CD4-positive, alpha-beta T cell treated with Interleukin-4 for 4 hours (primary cell): ENCODE measurements around the gene GSTP1.
"Not testable (repeated sequence)": the region's sequence is repeated elsewhere in the genome, so short reads cannot be mapped to it uniquely, and the experiment has no call there.

Experiments
- DNase-seq: peaks from one replicate; pipeline ENCODE4 v3.0.0-alpha.2; 2020

The GSTP1 gene

DNA sequence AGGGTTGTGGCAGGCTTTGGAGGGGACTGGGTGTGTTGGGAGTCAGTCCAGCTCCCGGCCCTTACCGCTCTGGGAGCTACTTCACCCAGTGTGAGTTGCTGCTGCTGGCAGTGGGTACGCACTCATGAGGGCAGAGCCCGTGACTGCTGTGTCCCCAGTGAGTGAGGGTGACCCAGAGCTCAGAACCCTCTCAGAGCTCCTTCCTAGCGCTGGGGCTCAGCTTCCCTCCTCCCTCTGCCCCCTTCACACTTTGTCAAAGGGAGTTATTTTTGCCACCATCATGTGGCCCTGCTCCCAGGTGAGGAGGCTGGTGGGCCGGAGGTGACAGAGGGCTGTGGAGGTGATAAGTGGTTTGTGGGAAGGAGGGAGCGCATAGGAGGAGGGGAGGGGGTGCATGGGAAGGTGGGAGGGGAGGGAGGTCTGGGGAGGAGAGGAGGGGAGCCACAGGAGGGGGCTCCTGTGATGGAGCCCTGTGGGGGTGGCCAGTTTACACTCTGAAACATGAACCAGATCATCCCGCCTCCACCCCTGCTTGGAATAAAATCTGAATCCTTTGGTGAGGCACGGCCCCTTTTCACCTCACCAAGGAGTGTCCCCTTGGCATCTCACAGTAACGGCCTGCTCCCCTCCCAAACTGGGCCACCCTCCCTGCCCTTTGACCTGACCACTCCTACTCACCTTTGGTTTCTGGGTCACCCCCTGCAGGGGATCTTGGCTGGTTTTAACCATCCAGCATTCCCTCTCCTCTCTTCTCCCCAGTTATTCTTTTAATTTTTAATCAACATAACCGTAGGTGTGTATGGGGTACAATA is 33.0 kb downstream of the GSTP1 start:
- DNase-seq = no peak

DNA sequence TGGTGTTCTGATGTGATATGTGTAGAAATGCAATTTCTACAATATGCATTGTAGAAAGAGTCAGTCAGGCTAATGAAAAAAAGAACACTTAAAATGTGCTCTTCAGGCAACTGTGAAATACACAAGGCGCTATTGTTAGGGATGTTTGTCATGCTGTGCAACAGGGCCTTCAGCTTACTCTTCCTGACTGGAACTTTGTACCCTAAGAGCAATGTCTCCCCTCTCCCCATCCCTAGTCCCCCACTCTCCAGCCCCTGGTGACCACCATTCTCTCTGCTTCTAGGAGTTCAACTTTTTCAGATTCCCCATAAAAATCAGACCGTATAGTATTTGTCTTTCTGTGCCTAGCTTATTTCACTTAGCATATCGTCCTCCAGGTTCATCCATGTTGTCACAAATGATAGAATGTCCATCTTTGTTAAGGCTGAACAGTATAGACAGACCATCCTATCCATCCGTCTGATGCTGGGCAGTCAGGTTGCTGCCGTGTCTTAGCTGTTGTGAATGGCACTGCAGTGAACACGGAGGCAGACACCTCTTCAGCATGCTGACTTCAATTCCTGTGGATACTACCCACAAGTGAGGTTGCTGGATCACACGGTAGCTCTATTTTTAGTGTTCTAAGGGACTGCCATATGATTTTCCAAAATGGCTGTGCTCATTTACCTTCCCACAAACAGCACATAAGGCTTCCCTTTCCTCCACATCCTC is 33.8 kb downstream of the GSTP1 start:
- no peak for DNase-seq

DNA sequence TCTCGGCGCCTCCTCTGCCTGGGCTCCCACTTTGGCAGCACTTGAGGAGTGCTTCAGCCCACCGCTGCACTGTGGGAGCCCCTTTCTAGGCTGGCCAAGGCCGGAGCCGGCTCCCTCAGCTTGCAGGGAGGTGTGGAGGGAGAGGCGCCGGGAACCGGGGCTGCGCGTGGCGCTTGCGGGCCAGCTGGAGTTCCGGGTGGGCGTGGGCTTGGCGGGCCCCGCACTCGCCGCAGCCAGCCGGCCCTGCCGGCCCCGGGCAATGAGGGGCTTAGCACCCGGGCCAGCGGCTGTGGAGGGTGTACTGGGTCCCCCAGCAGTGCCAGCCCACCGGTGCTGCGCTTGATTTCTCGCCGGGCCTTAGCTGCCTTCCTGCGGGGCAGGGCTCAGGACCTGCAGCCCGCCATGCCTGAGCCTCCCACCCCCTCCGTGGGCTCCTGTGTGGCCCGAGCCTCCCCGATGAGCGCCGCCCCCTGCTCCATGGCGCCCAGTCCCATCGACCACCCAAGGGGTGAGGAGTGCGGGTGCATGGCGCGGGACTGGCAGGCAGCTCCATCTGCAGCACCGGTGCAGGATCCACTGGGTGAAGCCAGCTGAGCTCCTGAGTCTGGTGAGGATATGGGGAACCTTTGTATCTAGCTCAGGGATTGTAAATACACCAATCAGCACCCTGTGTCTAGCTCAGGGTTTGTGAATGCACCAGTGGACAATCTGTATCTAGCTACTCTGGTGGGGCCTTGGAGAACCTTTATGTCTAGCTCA is 35.5 kb downstream of the GSTP1 start:
- not testable (repeated sequence) for DNase-seq

DNA sequence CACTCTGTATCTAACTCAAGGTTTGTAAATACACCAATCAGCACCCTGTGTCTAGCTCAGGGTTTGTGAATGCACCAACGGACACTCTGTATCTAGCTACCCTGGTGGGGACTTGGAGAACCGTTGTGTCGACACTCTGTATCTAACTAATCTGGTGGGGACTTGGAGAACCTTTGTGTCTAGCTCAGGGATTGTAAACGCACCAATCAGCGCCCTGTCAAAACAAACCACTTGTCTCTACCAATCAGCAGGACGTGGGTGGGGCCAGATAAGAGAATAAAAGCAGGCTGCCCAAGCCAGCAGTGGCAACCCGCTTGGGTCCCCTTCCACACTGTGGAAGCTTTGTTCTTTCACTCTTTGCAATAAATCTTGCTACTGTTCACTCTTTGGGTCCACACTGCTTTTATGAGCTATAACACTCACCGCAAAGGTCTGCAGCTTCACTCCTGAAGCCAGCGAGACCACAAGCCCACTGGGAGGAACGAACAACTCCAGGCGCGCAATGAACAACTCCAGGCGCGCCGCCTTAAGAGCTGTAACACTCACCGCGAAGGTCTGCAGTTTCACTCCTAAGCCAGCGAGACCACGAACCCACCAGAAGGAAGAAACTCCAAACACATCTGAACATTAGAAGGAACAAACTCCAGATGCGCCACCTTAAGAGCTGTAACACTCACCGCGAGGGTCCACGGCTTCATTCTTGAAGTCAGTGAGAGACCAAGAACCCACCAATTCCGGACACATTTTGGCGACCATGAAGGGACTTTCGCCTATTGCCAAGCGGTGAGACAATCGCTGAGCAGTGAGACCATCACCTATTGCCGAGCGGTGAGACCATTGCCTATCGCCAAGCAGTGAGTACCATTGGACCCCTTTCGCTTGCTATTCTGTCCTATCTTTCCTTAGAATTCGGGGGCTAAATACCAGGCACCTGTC is 36.3 kb downstream of the GSTP1 start:
- DNase-seq = not testable (repeated sequence)

DNA sequence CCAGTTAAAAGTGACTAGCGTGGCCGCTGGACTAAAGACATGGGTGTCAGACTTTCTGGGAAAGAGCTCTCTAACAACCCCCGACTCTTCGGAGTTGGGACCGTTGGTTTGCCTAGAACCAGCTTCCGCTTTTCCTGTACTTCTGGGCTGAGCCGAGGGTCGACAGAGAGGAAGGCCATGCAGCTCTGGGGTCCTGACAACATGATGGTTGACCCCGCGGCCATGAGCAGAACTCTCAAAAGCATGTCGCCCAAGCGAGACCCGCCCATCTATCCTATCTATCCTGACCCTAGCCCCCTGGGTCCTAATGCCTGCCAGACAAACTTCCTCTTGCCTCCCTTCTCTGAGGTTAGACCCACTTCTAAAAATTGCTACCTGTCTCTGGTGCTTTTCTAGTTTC is 37.0 kb downstream of the GSTP1 start:
- not testable (repeated sequence) for DNase-seq

DNA sequence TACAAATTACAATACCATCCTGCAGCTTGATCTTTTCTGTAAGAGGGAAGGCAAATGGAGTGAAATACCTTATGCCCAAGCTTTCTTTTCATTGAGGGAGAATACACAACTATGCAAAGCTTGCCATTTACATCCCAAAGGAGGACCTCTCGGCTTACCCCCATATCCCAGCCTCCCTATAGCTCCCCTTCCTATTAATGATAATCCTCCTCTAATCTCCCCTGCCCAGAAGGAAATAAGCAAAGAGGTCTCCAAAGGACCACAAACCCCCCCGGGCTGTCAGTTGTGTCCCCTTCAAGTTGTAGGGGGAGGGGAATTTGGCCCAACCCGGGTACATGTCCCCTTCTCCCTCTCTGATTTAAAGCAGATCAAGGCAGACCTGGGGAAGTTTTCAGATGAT is 38.3 kb downstream of the GSTP1 start:
- not testable (repeated sequence) for DNase-seq

DNA sequence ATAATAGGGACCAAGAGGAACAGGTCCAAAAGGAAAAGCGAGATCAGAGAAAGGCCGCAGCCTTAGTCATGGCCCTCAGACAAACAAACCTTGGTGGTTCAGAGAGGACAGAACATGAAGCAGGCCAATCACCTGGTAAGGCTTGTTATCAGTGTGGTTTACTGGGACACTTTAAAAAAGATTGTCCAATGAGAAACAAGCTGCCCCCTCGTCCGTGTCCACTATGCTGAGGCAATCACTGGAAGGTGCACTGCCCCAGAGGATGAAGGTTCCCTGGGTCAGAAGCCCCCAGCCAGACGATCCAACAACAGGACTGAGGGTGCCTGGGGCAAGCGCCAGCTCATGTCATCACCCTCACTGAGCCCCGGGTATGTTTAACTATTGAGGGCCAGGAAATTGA is 39.3 kb downstream of the GSTP1 start:
- not testable (repeated sequence) for DNase-seq

DNA sequence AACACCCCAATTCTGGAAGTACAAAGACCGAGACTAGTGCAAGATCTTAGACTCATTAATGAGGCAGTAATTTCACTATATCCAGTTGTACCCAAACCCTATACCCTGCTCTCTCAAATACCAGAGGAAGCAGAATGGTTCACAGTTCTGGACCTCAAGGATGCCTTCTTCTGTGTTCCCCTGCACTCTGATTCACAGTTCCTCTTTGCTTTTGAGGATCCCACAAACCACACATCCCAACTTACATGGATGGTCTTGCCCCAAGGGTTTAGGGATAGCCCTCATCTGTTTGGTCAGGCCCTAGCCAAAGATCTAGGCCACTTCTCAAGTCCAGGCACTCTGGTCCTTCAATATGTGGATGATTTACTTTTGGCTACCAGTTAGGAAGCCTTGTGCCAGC is 40.2 kb downstream of the GSTP1 start:
- not testable (repeated sequence) for DNase-seq

DNA sequence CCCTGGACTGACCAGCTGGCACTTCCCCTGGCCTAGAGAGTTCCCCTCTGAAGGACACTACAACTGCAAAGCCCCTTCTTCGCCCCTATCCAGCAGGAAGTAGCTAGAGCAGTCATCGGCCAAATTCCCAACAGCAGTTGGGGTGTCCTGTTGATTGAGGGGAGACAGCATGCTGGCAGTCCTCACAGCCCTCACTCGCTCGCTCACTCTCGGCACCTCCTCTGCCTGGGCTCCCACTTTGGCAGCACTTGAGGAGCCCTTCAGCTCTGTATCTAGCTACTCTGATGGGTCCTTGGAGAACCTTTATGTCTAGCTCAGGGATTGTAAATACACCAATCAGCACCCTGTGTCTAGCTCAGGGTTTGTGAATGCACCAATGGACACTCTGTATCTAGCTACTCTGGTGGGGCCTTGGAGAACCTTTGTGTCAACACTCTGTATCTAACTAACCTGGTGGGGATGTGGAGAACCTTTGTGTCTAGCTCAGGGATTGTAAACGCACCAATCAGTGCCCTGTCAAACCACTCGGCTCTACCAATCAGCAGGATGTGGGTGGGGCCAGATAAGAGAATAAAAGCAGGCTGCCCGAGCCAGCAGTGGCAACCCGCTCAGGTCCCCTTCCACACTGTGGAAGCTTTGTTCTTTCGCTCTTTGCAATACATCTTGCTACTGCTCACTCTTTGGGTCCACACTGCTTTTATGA is 42.7 kb downstream of the GSTP1 start:
- DNase-seq = not testable (repeated sequence)

DNA sequence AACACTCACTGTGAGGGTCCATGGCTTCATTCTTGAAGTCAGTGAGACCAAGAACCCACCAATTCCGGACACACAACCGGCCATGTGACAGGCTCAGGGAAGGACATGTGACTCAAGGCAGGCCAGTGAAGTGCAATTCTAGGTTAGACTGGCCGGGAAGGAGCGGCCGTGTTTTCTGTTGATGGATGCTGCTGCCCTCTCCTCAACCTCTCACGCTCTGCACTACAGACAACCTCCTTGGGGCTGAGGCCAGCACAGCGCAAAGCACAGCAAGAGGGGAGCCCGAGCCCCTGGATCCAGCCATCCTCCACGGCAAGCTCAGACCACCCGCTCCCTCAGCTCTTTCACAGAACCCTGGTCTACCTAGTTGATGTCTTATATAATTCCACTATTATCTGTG is 43.4 kb downstream of the GSTP1 start:
- DNase-seq = no peak

DNA sequence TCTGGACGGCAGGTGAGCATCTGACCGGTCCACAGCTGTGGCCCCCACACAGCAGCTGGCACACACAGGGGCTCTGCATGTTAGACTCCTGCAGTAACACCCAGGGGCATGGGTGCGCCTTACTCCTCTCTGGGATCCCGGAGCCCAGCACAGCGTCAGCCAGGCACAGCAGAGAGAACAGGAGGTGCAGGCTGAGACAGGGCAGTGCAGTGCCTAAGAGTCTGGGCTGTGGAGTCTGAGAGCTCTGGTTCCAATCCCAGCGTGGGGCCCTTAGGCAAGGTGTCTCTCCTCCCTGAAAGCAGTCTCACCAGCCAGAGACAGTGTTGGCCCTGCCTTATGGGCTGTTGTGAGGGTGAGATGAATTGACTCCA is 43.8 kb downstream of the GSTP1 start:
- DNase-seq = no peak

DNA sequence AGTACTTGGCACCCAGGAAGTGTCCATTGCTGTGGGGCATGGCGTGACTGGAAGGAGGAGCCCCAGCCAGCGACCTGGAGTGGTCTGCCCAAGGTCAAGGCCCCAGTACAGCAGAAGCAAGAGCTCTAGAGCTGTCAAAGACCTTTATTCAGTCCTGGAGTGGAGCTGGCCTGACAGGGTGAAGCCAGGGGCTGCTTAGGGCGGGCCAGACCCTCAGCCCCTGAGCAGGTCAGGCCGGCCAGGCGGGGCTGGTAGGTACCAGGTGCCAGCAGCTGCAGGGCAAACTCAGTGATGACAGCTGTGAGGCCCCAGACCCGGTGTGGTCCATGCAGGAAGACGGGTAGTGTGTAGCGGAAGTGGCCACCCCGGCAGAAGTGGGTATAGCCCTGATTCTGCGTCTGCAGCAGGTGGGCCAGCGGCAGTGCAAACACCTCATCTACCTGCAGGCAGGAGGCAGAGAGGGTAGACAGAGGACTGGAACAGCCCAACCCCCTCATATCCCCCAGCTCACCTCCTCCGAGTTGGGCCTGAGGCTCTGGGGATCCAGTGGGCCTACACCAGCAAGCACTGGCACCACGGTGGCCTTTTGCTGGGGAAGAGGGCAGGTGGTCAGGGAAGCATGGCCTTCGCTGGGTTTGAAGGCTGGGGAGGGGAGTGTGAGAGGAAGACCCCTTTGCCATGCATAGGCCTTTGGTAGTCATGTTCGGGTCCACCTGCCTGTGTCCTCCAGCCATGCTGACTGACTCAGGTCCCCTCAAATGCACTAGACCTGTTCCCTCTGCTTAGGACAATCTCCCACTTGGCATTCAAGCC is 44.4 kb downstream of the GSTP1 start:
- DNase-seq = no peak

DNA sequence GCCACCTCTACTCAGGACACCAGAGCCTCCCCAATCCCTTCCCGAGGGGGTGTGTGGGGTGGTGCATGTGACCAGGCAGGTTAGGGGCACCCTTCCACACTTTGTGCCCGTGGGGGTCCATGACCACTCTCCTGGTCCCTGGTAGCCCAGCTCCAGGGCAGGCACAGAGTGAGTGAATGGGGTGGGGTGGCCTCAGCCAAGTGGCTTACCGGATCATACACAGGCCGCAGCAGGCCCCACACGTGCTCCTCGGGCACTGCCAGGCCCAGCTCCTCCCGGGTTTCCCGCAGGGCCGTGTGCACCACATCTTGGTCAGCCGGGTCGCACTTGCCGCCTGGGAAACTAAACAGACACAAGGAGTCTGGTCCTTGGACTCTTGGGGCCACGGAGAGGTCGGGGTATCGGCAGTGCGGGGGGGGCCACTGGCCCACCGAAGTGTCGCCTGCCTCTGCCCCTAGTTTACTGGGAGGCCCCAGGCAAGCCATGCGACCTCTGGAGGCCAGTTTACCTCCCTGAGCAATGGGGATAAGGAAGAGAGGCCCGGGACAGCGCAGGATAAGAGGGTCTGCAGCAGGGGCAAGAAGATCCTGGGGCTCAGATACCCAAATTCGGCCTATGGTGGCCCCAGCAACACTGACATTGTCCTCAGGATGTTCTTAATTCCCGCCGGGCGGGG is 45.2 kb downstream of the GSTP1 start:
- no peak for DNase-seq

DNA sequence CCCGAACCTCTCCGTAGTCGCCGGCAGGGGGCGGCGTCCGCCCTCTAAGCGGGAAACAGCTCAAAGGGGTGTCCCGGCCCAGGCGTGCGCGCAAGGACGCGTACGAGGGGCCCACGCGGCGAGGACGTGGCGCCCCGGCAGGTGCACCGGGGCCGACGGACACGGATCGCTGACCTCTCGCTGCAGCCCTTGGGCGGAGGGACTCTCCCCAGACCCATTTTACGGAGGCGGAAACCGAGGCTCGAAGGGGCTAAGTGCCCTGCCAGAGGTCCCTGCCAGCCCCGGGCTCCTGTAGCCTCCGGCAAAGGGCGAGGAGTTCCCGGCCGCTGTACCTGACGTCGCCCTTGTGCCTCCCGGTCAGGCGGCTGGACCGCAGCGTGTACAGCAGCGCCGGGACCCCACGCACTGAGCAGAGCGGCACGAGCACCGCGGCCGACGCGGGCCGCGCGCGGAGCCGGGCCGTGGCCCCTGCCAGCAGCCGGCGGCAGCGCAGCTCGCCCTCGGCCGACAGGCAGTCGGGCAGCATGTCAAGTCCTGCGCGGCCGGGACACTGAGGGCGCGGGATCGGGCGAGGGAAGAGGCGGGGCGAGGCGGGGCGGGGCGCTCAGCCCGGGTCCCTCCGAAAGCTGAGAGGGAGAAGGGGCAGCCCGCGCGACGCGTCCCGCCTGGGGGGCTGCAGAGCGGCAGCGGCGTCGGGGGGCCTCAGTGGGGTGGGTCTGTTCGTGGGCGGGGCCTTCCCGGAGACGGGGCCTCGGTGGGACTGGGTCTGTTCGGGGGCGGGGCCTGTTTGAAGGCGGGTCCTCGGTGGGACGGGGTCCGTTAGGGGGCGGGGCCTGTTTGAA is 46.0 kb downstream of the GSTP1 start, which contains the start of gene NUDT8:
NUDT8 (minus strand) TSS at position 552 of the 842 bp plus-strand sequence; CDS start at position 526, 26 bp downstream.
- DNase-seq = peak; percentile 87

DNA sequence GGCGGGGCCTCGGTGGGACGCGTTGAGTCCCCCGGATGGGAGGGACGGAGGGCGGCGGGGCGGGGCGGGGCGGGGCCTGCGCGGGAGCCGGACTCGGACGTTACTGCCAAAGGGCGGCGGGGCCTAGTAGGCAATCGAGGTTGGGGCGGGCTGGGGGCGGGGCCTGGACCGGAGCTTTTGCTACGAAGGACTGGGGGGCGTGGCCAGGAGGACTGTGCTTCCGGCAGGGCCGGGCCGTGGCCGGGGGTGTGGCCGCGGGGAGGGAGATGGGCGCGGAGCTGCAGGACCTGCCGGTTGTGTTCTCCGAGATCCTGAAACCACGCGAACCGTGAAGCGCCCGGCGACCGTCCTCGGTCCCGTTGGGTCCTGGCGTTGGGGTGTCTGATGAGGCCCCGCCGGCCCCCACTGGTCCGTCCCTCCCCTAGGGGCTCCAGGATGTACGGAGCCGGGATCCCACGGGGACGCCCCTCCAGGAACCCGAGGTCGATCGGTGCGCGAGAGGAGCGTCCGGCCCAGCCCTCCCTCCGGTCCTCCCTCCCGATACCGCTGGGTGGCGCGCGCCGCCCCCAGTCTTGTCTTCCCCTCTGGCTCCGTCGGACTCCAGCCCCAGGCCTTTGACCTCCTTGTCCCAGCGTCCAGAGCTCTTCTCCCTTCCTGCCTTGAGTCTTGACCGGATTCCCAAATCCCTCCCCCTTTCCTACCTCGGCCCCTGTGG is 46.8 kb downstream of the GSTP1 start:
- peak; percentile 94 for DNase-seq

DNA sequence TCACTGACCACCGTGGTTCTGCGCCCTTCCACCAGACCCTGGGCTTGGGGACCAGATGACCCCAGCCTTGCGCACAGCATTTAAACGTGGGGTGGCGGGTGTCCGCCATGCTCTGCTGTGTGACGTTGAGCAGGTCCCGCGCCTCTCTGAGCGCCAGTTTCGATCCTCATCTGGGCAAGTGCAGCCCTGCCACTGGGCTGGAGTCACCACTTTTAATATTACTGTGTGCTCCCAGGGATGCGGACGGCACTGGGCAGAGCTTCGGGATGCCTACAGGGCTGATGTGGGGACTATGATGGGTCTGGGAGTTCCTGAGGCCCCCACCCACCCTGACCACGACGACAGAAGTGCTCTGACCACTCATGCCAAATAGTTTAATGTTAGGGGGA is 47.3 kb downstream of the GSTP1 start:
- DNase-seq = no peak

DNA sequence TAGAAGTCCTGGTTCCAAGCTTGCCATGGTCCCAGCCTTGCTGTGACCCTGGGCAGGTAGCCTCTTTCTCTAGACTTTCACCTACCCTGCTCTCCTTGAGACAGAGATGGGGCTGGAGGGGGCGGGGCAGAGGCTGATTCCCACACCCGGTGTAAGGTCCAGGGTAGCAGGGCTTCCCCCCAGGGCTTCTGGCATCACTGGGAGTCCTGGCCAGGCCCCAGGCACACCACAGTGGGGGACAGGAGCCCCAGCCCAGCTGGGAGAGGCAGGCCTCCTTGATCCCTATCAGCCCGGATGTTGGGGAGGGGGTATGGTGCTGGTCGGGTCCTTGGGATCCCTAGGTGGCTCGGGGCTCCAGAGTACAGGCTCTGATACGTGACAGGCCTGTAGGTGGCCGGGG is 47.8 kb downstream of the GSTP1 start:
- DNase-seq = no peak

DNA sequence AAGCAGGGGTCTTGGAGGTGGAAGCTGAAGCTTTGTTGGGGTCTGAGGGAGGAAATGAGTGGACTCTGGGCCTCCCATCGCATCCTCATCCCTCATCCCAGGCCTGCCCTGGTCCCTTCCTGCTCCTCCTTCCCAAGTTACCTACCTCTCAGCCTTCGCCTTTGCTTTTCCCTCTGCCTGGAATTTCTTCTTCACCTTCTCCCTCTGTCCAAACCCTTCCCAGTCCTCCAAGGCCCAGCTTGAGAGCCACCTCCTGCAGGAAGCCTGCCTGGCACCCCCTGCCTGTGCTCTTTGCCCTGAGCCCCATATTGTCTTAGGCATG is 48.2 kb downstream of the GSTP1 start:
- DNase-seq = no peak
